KMS-11 (cell line): Measurements from ENCODE around the gene PUM2.
A peak's percentile ranks its signal among the peaks of the same experiment; 100 is the strongest.

Experiments
- H2AFZ ChIP-seq: fragments of 200-600 bp; sonication (generic); 2 replicates; pipeline ENCODE4 v1.6.1; 2016; ENCODE audit warnings: antibody characterized with exemption, mixed run types, low read depth
- H3K27ac ChIP-seq: fragments of 200-600 bp; sonication (generic); 2 replicates; pipeline ENCODE4 v1.6.1; 2016; ENCODE audit warnings: mild to moderate bottlenecking, mixed run types
- H3K27me3 ChIP-seq: fragments of 200-600 bp; sonication (generic); 2 replicates; pipeline ENCODE4 v1.6.1; 2017; ENCODE audit warnings: mild to moderate bottlenecking, low read depth, mixed run types, moderate library complexity; ENCODE audit not compliant: insufficient read depth
- H3K36me3 ChIP-seq: fragments of 200-600 bp; sonication (generic); 2 replicates; pipeline ENCODE4 v1.6.1; 2017; ENCODE audit warnings: mild to moderate bottlenecking, mixed run types; ENCODE audit not compliant: insufficient read depth
- H3K4me1 ChIP-seq: fragments of 200-600 bp; sonication (generic); 2 replicates; pipeline ENCODE4 v1.6.1; 2016; ENCODE audit warnings: mild to moderate bottlenecking, low read depth, mixed run types; ENCODE audit not compliant: poor library complexity, severe bottlenecking
- H3K4me2 ChIP-seq: fragments of 200-600 bp; sonication (generic); 2 replicates; pipeline ENCODE4 v1.7.0; 2016; ENCODE audit warnings: mild to moderate bottlenecking, mixed run types
- H3K4me3 ChIP-seq: fragments of 200-600 bp; sonication (generic); IDR thresholded peaks from 2 replicates; pipeline ENCODE4 v1.6.1; 2017; ENCODE audit warnings: low read depth, low read length, mixed read lengths; ENCODE audit not compliant: insufficient read depth
- H3K79me2 ChIP-seq: fragments of 200-600 bp; sonication (generic); 2 replicates; pipeline ENCODE4 v1.6.1; 2016; ENCODE audit warnings: low read depth, mixed run types; ENCODE audit not compliant: insufficient read depth
- H3K9ac ChIP-seq: fragments of 200-600 bp; sonication (generic); 2 replicates; pipeline ENCODE4 v1.6.1; 2016; ENCODE audit warnings: mild to moderate bottlenecking, mixed run types
- H4K20me1 ChIP-seq: fragments of 200-600 bp; sonication (generic); 2 replicates; pipeline ENCODE4 v1.6.1; 2016; ENCODE audit warnings: mild to moderate bottlenecking, mixed run types; ENCODE audit not compliant: insufficient read depth
- CTCF ChIP-seq: fragments of 200-600 bp; sonication (generic); conservative IDR thresholded peaks from 2 replicates; pipeline ENCODE4 v1.6.1; 2017; ENCODE audit warnings: low read depth, mild to moderate bottlenecking, antibody characterized with exemption, low read length, moderate library complexity, mixed read lengths

Gene PUM2

DNA sequence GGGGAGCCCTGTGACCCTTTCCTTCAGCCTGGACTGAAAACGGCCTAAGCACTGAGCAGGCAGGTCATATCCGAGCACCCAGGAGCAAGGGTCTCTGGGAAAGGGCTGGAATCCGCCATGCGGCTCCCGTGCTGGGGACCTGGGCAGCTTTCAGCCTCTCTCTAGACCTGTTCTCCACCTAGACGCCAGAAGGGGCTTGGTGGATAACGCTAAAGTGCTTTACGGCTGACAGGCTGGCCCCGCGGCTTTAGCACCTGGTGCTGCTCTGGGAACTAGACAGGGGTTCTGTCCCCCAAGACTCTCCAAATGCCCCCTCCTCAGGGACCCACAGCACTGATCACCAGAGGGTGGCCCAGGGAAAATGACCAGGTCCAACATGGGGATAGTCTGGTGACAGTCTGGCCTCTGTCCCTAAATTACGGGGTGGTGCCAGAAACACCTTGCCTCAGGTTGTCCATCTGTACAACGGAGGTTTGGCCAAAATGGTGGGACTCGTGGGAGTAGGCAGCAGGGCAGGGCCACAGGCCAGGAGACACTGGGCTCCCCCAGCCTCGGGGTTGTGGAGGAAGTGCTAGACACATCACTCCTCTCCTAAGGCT, 138.7 kb downstream of the PUM2 start:
- no peak overlapping the region for H3K4me3 ChIP-seq
- H4K20me1 ChIP-seq, result no peaks in the 10 kb centered on the region
- no peaks in the 10 kb centered on the region for H3K79me2 ChIP-seq
- no peak overlapping the region for H3K27ac ChIP-seq
- no peak overlapping the region; the same call in 1 of the 2 replicates for H3K4me2 ChIP-seq
- TF ChIP-seq CTCF, result no peak
- H3K36me3 ChIP-seq, result no peaks in the 10 kb centered on the region
- no peaks in the 10 kb centered on the region for H3K27me3 ChIP-seq
- H3K9ac ChIP-seq, result no peak overlapping the region
- no peak overlapping the region for H2AFZ ChIP-seq
- H3K4me1 ChIP-seq, result peaks cover 74% of the 10 kb centered on the region

- Histone ChIP-seq H3K27me3 (no peaks in the 10 kb centered on the region), H3K4me3 (no peak overlapping the region), H4K20me1 (no peaks in the 10 kb centered on the region), H3K4me1 (peaks cover 79% of the 10 kb centered on the region), H3K79me2 (no peaks in the 10 kb centered on the region), H3K27ac (no peak overlapping the region), H2AFZ (no peak overlapping the region), H3K9ac (no peak overlapping the region), H3K4me2 (no peak overlapping the region), H3K36me3 (no peaks in the 10 kb centered on the region)
- no peak for TF ChIP-seq CTCF
Measured at GRCh38 chr2:20211420-20211819, 139.2 kb downstream of the PUM2 start.

DNA sequence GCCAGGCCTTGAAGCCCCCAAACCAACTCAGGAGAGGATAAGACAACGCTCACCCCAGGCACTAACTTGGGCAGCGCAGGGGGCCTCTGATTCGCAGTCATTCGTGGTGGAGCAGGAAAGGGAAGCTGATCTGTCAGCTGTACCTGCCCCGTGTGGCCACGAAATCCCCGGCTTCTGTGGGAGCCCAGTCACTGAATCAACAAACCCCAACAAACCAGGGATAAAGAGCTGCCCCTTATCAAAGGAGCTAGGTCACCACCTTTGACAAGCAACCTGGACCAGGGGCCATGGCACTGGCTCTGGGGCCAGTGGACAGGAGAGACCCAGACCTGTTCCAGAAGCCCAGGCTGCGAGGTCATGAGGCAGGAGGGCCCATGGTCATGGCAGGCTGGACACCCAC, 140.2 kb downstream of the PUM2 start:
- Histone ChIP-seq H3K4me1 (peaks cover 82% of the 10 kb centered on the region), H3K36me3 (no peaks in the 10 kb centered on the region), H3K27me3 (no peaks in the 10 kb centered on the region), H3K27ac (no peak overlapping the region), H4K20me1 (no peaks in the 10 kb centered on the region), H3K4me2 (no peak overlapping the region), H3K9ac (no peak overlapping the region), H2AFZ (no peak overlapping the region), H3K4me3 (no peak overlapping the region), H3K79me2 (no peaks in the 10 kb centered on the region)
- no peak for TF ChIP-seq CTCF

DNA sequence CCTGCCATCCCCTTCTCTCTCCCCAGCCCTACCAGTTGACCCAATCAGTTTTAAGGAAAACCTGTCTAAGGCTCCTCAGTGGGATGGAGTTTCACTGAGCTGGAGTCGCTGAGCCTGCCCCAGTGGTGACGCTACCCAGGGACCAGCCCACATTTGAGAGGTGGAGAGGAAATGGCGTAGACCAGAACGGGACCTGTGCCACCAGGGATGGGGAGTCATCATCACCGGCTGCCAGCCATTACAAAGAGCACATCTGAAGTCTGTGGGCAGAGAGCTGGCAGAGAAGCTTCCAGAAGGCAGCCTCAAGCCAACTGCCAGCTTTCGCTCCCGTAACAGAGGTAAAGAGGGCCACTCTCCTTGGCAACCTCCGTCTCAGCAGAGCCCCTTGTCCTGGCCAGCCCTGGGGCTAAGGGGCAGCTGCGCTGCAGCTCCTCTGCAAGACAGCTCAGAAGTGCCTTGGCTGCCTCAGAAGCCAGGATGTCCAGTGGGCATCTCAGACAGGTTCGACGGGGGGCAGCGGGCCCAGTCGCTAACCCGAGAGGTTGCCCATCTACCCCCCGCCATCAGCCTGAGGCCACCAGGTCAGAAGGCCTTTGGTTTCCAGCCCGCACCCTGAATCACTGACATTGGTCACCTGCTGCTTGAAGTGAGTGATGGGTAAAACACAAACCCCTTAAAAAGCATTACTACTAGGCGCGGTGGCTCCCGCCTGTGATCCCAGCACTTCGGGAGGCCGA, 141.1 kb downstream of the PUM2 start:
- Histone ChIP-seq H3K4me1 (peaks cover 73% of the 10 kb centered on the region), H3K36me3 (no peaks in the 10 kb centered on the region), H3K27ac (peak overlapping the region; percentile 69; the same call in 1 of the 2 replicates), H2AFZ (no peak overlapping the region), H3K9ac (no peak overlapping the region), H3K27me3 (no peaks in the 10 kb centered on the region), H3K79me2 (no peaks in the 10 kb centered on the region), H3K4me2 (peak overlapping the region; percentile 99), H3K4me3 (no peak overlapping the region), H4K20me1 (no peaks in the 10 kb centered on the region)
- TF ChIP-seq CTCF, result no peak
